Cardiac ventricle fibroblast (primary cell): ENCODE data around the gene ZDHHC15. TPM values are rescaled to one million over a fixed set of nuclear protein-coding genes. Genes with fewer than 3 reads are reported as not detected.

ENCODE experiments used
- total RNA-seq: library from RNA; depleted of rRNA; stranded (reverse); fragments of >200 nt; gene quantifications from 2 replicates; pipeline ENCODE4 v1.2.3, GENCODE V29; 2015

Gene ZDHHC15
- total RNA-seq, result 0.06 and 0.10 TPM in 2 replicates

GRCh38 chrX:75522565-75523431, at the start of gene ZDHHC15:
ZDHHC15 (minus strand) TSS chrX:75523037; CDS start chrX:75523024, 13 bp downstream.

Other genes starting within 250 kb of the ZDHHC15 start
- 8.0 and 14.2 TPM in 2 replicates for gene UPRT, start 249.0 kb downstream of the ZDHHC15 start, total RNA-seq